Measurements from ENCODE around the gene NINJ1. TPM values are rescaled to one million over a fixed set of nuclear protein-coding genes. Genes with fewer than 3 reads are reported as not detected.
A peak's percentile ranks its signal among the peaks of the same experiment; 100 is the strongest.

The NINJ1 gene
- total RNA-seq, 1 donor from 2014 or later = 53.3 TPM

DNA sequence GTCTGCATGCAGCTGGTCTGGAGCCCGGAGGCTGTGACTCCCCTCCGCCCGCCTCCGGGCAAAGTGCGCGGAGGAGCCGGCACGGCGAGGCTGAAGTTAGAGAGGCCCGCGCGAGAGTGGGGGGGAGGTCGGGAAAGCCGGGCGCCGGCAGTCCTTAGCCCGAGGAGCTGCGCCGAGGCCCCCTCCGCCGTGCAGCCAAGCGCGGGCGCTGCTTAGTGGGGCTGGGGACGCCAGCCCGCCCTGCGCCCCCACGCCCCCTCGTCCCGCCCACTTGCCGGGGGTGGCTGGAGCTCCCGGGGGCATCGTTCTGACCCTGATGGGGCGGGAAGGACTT lies 403 bp downstream of the NINJ1 start:
- ATAC-seq = peak; percentile 73

GRCh38 chr9:93132946-93133680 lies 938 bp downstream of the NINJ1 start:
- DNase-seq (ENCODE audit: low spot score) = peak; percentile 59
- ATAC-seq = peak; percentile 7

More for the DNA sequence above, 403 bp downstream of the NINJ1 start:
- DNase-seq (ENCODE audit: low spot score) = peak; percentile 90

DNA sequence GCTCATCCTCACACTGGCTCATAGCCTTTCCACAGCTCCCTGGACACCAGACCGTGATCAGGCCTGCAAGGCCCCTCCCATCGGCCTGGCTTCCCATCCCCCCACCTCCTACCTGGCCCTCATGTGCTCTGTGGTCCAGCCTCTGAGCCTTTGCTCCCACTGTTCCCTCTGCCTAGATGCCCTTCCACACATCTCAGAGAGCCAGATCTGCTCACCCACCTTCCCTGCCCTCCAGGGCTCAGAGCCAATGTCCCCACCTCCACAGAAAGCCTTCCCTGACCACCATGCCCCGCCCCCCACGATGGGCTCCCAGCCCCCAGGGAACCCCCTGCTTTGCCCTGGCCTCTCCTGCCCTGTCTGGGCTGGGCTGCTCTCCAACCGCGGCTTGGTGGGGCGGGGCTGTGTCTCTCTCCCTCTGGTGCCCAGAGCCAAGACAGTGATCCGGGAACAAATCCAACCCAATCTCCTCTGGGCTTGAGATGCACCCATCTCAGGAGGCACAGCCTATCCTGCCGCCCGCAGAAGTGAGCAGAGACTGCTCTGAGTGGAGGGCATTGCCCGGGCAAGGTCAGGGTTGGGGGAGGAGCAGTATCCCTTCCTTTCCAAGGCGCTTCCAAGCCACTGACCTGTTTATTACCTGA lies 1.6 kb downstream of the NINJ1 start:
- DNase-seq (ENCODE audit: low spot score) = peak; percentile 89
- peak; percentile 61 for ATAC-seq

DNA sequence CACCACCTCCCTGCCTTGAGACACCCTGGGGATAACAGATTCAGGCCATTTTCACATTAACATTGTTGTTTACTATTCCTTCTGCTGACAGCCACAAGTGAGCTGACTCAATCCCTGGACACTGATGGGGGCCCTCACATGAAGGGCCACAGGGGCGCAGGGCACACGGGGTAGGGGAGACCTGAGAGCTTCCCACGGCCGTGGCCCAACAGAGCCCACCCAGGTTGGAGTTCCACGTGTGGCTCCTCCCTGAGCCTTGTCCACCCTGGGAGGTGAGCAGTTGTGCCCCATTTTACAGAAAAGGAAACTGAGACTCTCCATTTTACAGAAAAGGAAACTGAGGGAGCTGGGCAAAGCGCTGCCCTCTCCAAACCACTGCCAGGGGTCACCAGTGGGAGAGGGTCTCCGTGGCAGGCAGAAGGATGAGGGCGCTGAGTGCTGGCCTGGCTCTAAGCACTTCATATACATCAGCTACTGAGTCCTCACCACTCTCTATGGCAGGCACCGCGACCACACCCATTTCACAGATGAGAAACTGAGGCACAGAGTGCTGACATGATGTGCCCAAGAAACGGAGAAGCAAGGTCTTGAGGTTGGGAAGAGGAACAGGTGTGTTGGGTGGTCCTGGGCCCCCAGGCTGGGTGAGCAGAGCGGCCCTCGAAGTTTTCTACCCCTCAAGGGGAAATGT lies 2.3 kb downstream of the NINJ1 start:
- ATAC-seq (no peak), DNase-seq (ENCODE audit: low spot score) (no peak)

DNA sequence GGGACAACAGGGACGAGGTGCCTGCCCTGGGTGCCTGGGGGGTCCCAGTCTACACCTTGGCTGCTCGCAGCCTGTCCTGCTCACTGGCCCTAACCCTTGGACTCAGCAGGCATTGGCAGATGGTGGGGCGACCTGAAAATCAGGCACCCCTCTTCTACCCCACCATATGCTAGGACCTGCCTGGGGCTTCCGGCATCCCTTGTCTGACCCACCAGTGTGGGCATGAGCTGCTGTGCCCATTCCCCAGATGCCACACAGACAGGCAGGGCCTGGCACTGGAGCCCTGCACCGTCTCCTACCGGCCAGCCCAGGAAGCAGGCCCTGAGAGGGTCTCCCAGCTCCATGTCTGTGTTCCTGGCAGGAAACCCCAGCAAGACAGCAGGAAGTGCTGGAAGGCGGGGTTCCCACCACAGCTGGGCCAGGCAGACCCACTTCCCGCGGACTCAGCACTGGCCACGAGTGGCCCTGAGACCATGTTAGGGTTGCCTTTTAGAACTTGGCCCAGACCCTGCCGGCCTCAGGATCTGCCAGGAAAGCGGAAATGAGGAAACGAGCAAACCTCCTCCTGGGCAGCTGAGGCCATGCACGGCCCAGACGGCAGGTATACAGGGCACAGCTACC lies 3.1 kb downstream of the NINJ1 start:
- no peak for ATAC-seq
- DNase-seq (ENCODE audit: low spot score) = peak; percentile 55

DNA sequence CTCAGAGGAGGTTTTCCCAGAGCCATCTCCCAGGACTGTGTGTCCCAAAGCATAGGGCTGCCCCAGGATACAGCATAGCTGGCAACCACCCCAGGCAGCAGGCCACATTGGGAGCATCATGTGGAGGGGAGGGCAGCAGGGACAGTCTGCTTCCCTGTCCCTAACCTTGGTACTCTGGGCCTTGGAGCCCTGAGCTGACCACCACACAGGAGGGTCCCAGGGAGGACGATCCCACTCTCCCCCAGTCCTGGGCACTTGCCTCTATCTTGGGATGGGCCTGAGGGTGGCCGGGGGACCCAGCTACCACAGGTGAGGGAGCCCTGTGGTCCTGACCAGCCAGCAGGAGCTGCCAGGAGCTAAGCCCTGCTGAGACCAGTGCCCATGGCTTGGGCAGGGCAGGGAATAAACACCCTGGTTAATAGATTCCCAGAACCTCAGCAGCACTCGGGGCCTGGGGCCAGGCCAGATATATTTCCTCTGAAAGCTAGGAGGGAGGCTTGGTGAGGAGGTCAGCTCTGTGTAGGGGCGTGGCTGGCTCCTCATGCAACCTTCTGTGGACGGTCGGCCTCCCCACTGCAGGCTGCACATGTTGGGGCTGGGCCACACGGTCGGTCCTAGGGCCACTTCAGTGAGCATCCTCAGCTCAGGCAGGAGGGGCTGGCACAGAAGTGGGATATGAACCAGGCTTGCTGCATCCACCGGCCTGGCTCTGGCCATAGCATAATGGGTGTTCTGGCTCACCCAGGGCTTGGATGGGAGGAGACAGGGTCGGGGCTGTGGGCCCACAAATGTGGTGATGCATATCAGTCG lies 4.2 kb downstream of the NINJ1 start:
- no peak for ATAC-seq
- peak; percentile 49 for DNase-seq (ENCODE audit: low spot score)

GRCh38 chr9:93129286-93129685 lies 4.8 kb downstream of the NINJ1 start:
- ATAC-seq (no peak), DNase-seq (ENCODE audit: low spot score) (peak; percentile 50)

GRCh38 chr9:93128715-93129224 lies 5.3 kb downstream of the NINJ1 start:
- ATAC-seq (no peak), DNase-seq (ENCODE audit: low spot score) (no peak)

- ATAC-seq (no peak), DNase-seq (ENCODE audit: low spot score) (no peak)
Observed at GRCh38 chr9:93128011-93128714, 5.9 kb downstream of the NINJ1 start.

GRCh38 chr9:93127395-93127911 lies 6.6 kb downstream of the NINJ1 start:
- peak; percentile 46 for DNase-seq (ENCODE audit: low spot score)

DNA sequence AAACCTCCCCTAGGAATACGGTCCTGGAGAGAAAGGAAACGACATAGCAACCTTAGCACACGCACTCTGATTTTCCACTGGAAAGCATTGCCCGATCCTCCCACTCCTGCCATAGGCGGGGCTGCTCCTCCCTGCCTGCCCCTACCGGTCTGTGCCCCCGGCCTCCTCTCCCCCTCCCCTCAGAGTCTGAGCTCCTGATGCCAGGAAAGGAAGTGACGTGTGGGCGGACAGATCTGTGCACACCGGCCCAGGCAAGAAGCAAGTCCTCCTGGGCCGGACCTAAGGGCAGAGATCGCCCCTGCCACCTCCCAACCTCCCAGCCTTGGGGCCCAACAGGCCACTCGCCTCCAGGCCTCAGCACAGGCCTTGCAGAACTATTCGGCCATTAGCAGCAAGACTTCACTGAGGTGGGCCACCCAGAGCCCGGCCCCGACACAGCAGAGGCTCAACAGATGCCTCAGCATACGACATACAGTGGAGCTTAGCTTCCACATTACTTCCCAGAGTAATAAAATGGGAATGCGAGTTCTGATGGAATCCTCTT lies 7.2 kb downstream of the NINJ1 start:
- ATAC-seq (no peak), DNase-seq (ENCODE audit: low spot score) (peak; percentile 45)

More at GRCh38 chr9:93127395-93127911, 6.6 kb downstream of the NINJ1 start:
- ATAC-seq = peak; percentile 6

GRCh38 chr9:93126151-93126781 lies 7.8 kb downstream of the NINJ1 start:
- no peak for ATAC-seq
- DNase-seq (ENCODE audit: low spot score) = peak; percentile 49

GRCh38 chr9:93125331-93125894 lies 8.6 kb downstream of the NINJ1 start:
- peak; percentile 37 for DNase-seq (ENCODE audit: low spot score)
- ATAC-seq = no peak

GRCh38 chr9:93124793-93125192 lies 9.3 kb downstream of the NINJ1 start:
- ATAC-seq = no peak
- peak; percentile 46 for DNase-seq (ENCODE audit: low spot score)

DNA sequence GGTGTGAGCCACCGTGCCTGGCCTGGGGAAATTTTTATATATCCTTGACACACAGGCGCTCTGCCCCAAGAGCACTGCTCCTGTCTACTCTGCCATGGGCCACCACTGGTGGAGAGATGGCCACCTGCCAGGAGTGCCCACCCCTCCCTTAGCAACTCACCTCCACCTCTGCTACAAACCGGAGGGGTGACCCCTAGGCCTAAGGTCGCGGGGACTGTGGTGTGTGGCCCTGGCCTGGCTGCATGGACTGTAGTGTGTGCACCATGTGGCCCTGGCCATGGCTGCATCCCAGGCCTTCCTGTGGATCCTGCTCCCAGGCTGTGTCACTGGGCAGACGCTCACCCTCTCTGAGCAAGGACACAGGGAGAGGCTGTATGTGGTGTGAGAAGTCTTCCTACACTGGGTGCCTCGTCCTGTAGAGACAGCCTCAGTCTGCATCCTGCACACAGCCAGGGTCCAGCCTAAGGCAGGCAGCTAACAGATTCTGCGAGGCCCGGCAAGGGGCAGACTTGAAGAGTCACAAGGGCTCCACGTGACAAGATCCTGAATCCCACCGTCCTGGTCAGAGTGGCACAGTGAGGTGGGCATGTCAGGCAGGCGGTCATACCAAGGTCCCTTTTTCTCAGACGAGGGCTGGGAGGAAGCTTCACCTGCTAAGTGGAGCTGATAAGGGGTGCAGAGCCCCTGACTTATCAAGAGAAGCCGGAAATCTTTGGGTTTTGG lies 10.3 kb downstream of the NINJ1 start:
- ATAC-seq (no peak), DNase-seq (ENCODE audit: low spot score) (peak; percentile 45)

GRCh38 chr9:93122721-93123221 lies 11.3 kb downstream of the NINJ1 start:
- DNase-seq (ENCODE audit: low spot score) = peak; percentile 46
- no peak for ATAC-seq

Measured in left lobe of liver (tissue), 2 donors.